Measurements from ENCODE around the gene MPIG6B. TPM values are rescaled to one million over a fixed set of nuclear protein-coding genes. Genes with fewer than 3 reads are reported as not detected.

Gene MPIG6B
- total and polyA plus RNA-seq, 7 experiments from 2014 or later = 0.12 to 4.7 (median 0.64) TPM

DNA sequence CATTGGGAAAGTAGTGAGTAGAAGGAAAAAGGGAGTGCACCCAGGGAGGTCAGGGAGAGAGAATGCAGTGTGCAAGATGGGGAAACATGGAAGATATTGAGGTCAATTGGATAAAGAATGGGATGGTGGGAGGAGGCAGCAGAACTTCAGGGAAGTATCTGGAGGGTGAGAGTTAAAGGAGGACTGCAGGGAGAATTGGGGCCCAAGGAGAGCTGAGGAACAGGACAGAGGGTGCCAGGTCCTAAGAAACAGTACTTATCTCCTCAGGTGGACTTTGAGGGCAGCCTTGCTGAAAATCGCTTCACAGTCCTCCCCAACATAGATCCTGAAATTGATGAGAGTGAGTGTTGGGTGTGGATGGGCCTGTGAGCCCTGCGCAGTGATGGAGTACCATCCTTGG, 35.1 kb downstream of the MPIG6B start:
- H3K4me1 Mint-ChIP-seq = peaks cover 0 to 12% (median 3%) of the 10 kb centered on the region in 7 donors
- peak overlapping the region in 1 of 10 donors; percentile 49 for H3K4me3 Mint-ChIP-seq
- H3K9me3 Mint-ChIP-seq = no peaks in the 10 kb centered on the region
- H3K4me3 ChIP-seq (ENCODE audit: low read length) = no peak overlapping the region
- no peak overlapping the region for H3K27ac ChIP-seq (ENCODE audit: low read depth, low read length)
- POLR2A ChIA-PET = interaction anchor here (1.1 kb wide), 1 partner anchor 49 kb away, joined by 3 read pairs; the partner anchor contains the start of gene LSM2
- no peaks in the 10 kb centered on the region for H3K27me3 ChIP-seq (ENCODE audit: control insufficient read depth in 2 of 2, insufficient read depth in 2 of 2, low read length in 2 of 2)
- H3K4me1 ChIP-seq (ENCODE audit: control insufficient read depth in 2 of 2, insufficient read depth in 2 of 2, low read length in 2 of 2) = no peaks in the 10 kb centered on the region
- no peak for DNase-seq
- CTCF ChIA-PET = interaction anchor here (0.9 to 1.5 kb wide), 2 partner anchors 11 to 13 kb away, joined by 4 to 6 read pairs; no protein-coding TSS in a partner anchor
- H3K9me3 ChIP-seq (ENCODE audit: control insufficient read depth in 2 of 3, low read length in 3 of 3) = no peaks in the 10 kb centered on the region
- ATAC-seq = no peak
- no peaks in the 10 kb centered on the region for H3K36me3 ChIP-seq (ENCODE audit: control insufficient read depth in 2 of 3, insufficient read depth in 3 of 3, low read length in 3 of 3)
- no peak overlapping the region for H3K27ac Mint-ChIP-seq
- H3K36me3 Mint-ChIP-seq = peaks cover 0 to 19% (median 11%) of the 10 kb centered on the region in 5 donors
- H3K27me3 Mint-ChIP-seq = no peaks in the 10 kb centered on the region
- intact Hi-C loops (cut with micrococcal nuclease) = no loop called here

DNA sequence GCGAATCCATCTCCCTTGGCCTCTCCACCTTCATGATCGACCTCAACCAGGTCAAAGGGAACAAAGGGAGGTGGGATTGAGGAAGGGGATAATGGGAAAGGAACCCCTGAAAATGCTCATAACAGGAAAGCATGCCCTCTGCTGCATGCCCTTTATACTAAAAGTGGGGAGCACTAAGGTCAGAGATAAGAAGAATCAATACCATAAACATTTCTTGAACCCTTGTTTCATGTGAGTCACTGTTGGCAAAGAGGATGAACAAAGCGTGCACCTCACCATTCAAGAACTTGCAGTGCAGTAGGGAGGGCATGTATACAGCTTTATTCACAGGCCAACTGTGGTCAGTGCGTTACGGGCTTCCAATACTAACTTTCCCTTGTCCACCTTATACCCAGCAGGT, 37.6 kb downstream of the MPIG6B start:
- Histone ChIP-seq H3K9me3 (ENCODE audit: control insufficient read depth in 2 of 3, low read length in 3 of 3) (no peaks in the 10 kb centered on the region), H3K27ac (ENCODE audit: low read depth, low read length) (no peak overlapping the region), H3K36me3 (ENCODE audit: control insufficient read depth in 2 of 3, insufficient read depth in 3 of 3, low read length in 3 of 3) (no peaks in the 10 kb centered on the region), H3K4me3 (ENCODE audit: low read length) (no peak overlapping the region), H3K27me3 (ENCODE audit: control insufficient read depth in 2 of 2, insufficient read depth in 2 of 2, low read length in 2 of 2) (no peaks in the 10 kb centered on the region), H3K4me1 (ENCODE audit: control insufficient read depth in 2 of 2, insufficient read depth in 2 of 2, low read length in 2 of 2) (no peaks in the 10 kb centered on the region)
- ChIA-PET POLR2A (no interaction called here), CTCF (interaction anchor here (0.5 kb wide), 1 partner anchor 26 kb away, joined by 3 read pairs; no protein-coding TSS in a partner anchor)
- DNase-seq (no peak), ATAC-seq (no peak)
- Mint-ChIP-seq H3K36me3 (peaks cover 0 to 19% (median 11%) of the 10 kb centered on the region in 5 donors), H3K4me3 (no peak overlapping the region), H3K9me3 (no peaks in the 10 kb centered on the region), H3K27ac (peak overlapping the region in 2 of 9 donors; percentile 2 to 8), H3K27me3 (no peaks in the 10 kb centered on the region), H3K4me1 (peaks cover 0 to 16% (median 5%) of the 10 kb centered on the region in 7 donors)
- intact Hi-C loops (cut with micrococcal nuclease) = no loop called here

DNA sequence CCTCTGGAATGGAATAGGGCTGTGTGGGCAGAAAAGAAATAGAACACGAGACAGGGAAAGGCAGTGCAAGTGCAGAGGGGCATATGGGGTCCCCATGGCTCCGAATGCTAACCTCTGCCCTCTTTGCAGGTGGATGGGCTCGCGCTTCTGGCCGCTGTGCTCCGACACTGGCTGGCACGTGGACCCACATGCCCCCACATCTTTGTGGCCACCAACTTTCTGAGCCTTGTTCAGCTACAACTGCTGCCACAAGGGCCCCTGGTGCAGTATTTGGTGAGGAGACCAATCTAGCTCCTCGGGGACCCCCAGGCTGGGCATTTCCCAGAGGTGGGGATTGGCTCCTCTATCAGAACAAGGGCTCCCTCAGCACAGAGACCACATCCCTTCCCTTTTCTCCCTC, 38.2 kb downstream of the MPIG6B start:
- ATAC-seq = no peak
- Histone ChIP-seq H3K9me3 (ENCODE audit: control insufficient read depth in 2 of 3, low read length in 3 of 3) (no peaks in the 10 kb centered on the region), H3K36me3 (ENCODE audit: control insufficient read depth in 2 of 3, insufficient read depth in 3 of 3, low read length in 3 of 3) (no peaks in the 10 kb centered on the region), H3K4me1 (ENCODE audit: control insufficient read depth in 2 of 2, insufficient read depth in 2 of 2, low read length in 2 of 2) (no peaks in the 10 kb centered on the region), H3K27ac (ENCODE audit: low read depth, low read length) (no peak overlapping the region), H3K27me3 (ENCODE audit: control insufficient read depth in 2 of 2, insufficient read depth in 2 of 2, low read length in 2 of 2) (no peaks in the 10 kb centered on the region), H3K4me3 (ENCODE audit: low read length) (no peak overlapping the region)
- no peaks in the 10 kb centered on the region for H3K9me3 Mint-ChIP-seq
- CTCF ChIA-PET = interaction anchor here (0.5 kb wide), 1 partner anchor 25 kb away, joined by 3 read pairs; no protein-coding TSS in a partner anchor
- intact Hi-C loops (cut with micrococcal nuclease) = no loop called here
- H3K4me3 Mint-ChIP-seq = no peak overlapping the region
- H3K36me3 Mint-ChIP-seq = peaks cover 0 to 19% (median 11%) of the 10 kb centered on the region in 5 donors
- peaks cover 0 to 16% (median 5%) of the 10 kb centered on the region in 7 donors for H3K4me1 Mint-ChIP-seq
- POLR2A ChIA-PET = interaction anchor here (0.6 kb wide), 1 partner anchor 107 kb away, joined by 3 read pairs; no protein-coding TSS in a partner anchor
- no peak for DNase-seq
- H3K27me3 Mint-ChIP-seq = no peaks in the 10 kb centered on the region
- peak overlapping the region in 1 of 9 donors; percentile 8 for H3K27ac Mint-ChIP-seq

DNA sequence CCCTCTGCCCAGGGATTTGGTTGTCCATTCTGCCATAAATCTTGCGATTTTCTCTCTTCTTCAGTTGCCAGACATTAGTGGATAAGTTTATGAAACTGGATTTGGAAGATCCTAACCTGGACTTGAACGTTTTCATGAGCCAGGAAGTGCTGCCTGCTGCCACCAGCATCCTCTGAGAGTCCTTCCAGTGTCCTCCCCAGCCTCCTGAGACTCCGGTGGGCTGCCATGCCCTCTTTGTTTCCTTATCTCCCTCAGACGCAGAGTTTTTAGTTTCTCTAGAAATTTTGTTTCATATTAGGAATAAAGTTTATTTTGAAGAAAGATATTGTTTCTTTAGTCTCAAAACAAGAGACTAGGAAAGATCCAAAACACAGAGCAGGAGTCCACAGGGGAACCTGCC, 39.2 kb downstream of the MPIG6B start, which contains the start of gene SAPCD1:
Gene SAPCD1, plus strand, starts transcription at position 301 of the 400 bp plus-strand sequence. CDS start 399 bp downstream, outside the sequence.
- Histone ChIP-seq H3K27me3 (ENCODE audit: control insufficient read depth in 2 of 2, insufficient read depth in 2 of 2, low read length in 2 of 2) (no peaks in the 10 kb centered on the region), H3K4me3 (ENCODE audit: low read length) (no peak within 1 kb of the TSS), H3K27ac (ENCODE audit: low read depth, low read length) (no peak within 1 kb of the TSS), H3K9me3 (ENCODE audit: control insufficient read depth in 2 of 3, low read length in 3 of 3) (no peaks in the 10 kb centered on the region), H3K4me1 (ENCODE audit: control insufficient read depth in 2 of 2, insufficient read depth in 2 of 2, low read length in 2 of 2) (no peaks in the 10 kb centered on the region), H3K36me3 (ENCODE audit: control insufficient read depth in 2 of 3, insufficient read depth in 3 of 3, low read length in 3 of 3) (no peaks in the 10 kb centered on the region)
- peak within 1 kb of the TSS in 4 of 9 donors; percentile 11 to 68 (median 30) for H3K27ac Mint-ChIP-seq
- POLR2A ChIA-PET = no interaction called here
- DNase-seq = no peak
- H3K4me1 Mint-ChIP-seq = peaks cover 0 to 16% (median 5%) of the 10 kb centered on the region in 7 donors
- intact Hi-C loops (cut with micrococcal nuclease) = no loop called here
- H3K36me3 Mint-ChIP-seq = peaks cover 0 to 19% (median 11%) of the 10 kb centered on the region in 5 donors
- CTCF ChIA-PET = no interaction called here
- H3K9me3 Mint-ChIP-seq = no peaks in the 10 kb centered on the region
- H3K27me3 Mint-ChIP-seq = no peaks in the 10 kb centered on the region
- no peak within 1 kb of the TSS for H3K4me3 Mint-ChIP-seq
- ATAC-seq = no peak

DNA sequence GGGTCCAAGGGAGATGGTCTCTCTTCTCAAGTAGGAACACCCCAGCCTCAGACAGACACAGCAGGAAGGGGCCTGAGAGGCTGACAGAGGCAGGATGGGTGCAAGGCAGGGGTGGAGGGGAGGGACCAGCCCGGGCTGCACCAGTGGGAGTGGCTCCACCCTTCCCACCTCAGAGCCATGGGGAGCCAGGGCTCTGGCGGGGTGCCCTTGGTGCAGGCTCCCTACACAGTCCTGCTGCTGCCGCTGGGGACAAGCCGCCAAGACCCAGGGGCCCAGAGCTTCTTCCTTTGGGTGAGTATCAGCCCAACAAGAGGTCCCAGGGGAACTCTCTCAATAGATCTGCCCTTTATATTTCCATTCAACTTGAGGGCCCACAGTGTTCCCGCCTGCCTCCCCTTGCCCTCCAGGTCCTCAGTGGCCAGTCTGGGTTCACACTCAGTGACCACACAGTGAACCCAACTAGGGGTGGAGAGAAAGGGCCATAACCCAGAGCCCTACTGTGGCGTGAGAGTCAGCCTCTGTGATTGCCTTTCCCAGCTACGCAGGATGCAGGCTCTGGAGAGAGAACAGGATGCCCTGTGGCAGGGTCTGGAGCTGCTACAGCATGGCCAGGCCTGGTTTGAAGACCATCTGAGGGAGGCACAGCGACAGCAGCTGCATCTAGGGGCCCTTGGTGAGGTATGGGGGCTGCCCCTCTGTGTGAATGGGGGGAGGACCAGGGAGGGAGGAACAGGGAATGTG, 39.9 kb downstream of the MPIG6B start:
- no peak overlapping the region for H3K27ac ChIP-seq (ENCODE audit: low read depth, low read length)
- H3K9me3 ChIP-seq (ENCODE audit: control insufficient read depth in 2 of 3, low read length in 3 of 3) = no peaks in the 10 kb centered on the region
- Mint-ChIP-seq H3K9me3 (peaks cover 0 to 2% (median 0%) of the 10 kb centered on the region in 11 donors), H3K4me3 (no peak overlapping the region), H3K27ac (peak overlapping the region in 3 of 9 donors; percentile 24 to 36 (median 32)), H3K27me3 (no peaks in the 10 kb centered on the region), H3K4me1 (peaks cover 0 to 16% (median 5%) of the 10 kb centered on the region in 7 donors), H3K36me3 (peaks cover 0 to 19% (median 11%) of the 10 kb centered on the region in 5 donors)
- no peak overlapping the region for H3K4me3 ChIP-seq (ENCODE audit: low read length)
- intact Hi-C loops (cut with micrococcal nuclease) = no loop called here
- no peak for DNase-seq
- no peaks in the 10 kb centered on the region for H3K36me3 ChIP-seq (ENCODE audit: control insufficient read depth in 2 of 3, insufficient read depth in 3 of 3, low read length in 3 of 3)
- ChIA-PET CTCF (no interaction called here), POLR2A (interaction anchor here (0.7 kb wide), 1 partner anchor 13 kb away, joined by 3 read pairs; no protein-coding TSS in a partner anchor)
- H3K27me3 ChIP-seq (ENCODE audit: control insufficient read depth in 2 of 2, insufficient read depth in 2 of 2, low read length in 2 of 2) = no peaks in the 10 kb centered on the region
- ATAC-seq = no peak
- H3K4me1 ChIP-seq (ENCODE audit: control insufficient read depth in 2 of 2, insufficient read depth in 2 of 2, low read length in 2 of 2) = no peaks in the 10 kb centered on the region

DNA sequence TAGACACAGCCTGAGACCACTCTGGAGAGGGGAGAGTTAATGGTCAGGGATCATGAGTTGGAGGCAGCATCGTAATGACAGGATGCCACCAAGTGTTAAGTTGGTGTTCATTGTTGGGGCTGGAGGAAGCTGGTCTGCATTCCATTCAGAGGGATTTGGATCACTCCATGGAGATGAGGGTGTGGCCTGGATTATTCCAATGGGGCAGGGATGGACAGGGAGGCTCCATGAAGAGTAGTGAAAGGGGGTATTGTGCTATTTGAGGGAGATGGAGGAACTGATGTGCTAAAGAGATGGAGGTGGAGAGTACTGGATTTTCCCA, 40.4 kb downstream of the MPIG6B start:
- H3K4me1 ChIP-seq (ENCODE audit: control insufficient read depth in 2 of 2, insufficient read depth in 2 of 2, low read length in 2 of 2) = no peaks in the 10 kb centered on the region
- peaks cover 0 to 19% (median 11%) of the 10 kb centered on the region in 5 donors for H3K36me3 Mint-ChIP-seq
- peak overlapping the region in 3 of 9 donors; percentile 24 to 36 (median 32) for H3K27ac Mint-ChIP-seq
- H3K27me3 Mint-ChIP-seq = no peaks in the 10 kb centered on the region
- ChIA-PET POLR2A (interaction anchor here (0.7 kb wide), 1 partner anchor 13 kb away, joined by 3 read pairs; no protein-coding TSS in a partner anchor), CTCF (no interaction called here)
- no peak overlapping the region for H3K27ac ChIP-seq (ENCODE audit: low read depth, low read length)
- peaks cover 0 to 20% (median 5%) of the 10 kb centered on the region in 7 donors for H3K4me1 Mint-ChIP-seq
- no peaks in the 10 kb centered on the region for H3K36me3 ChIP-seq (ENCODE audit: control insufficient read depth in 2 of 3, insufficient read depth in 3 of 3, low read length in 3 of 3)
- H3K27me3 ChIP-seq (ENCODE audit: control insufficient read depth in 2 of 2, insufficient read depth in 2 of 2, low read length in 2 of 2) = no peaks in the 10 kb centered on the region
- ATAC-seq = no peak
- no peak for DNase-seq
- no peaks in the 10 kb centered on the region for H3K9me3 ChIP-seq (ENCODE audit: control insufficient read depth in 2 of 3, low read length in 3 of 3)
- intact Hi-C loops (cut with micrococcal nuclease) = no loop called here
- no peak overlapping the region for H3K4me3 Mint-ChIP-seq
- H3K4me3 ChIP-seq (ENCODE audit: low read length) = no peak overlapping the region
- peaks cover 0 to 2% (median 0%) of the 10 kb centered on the region in 11 donors for H3K9me3 Mint-ChIP-seq

Data from naive thymus-derived CD4-positive, alpha-beta T cell (primary cell).